ENCODE data around the gene SLCO3A1.

SLCO3A1 gene

DNA sequence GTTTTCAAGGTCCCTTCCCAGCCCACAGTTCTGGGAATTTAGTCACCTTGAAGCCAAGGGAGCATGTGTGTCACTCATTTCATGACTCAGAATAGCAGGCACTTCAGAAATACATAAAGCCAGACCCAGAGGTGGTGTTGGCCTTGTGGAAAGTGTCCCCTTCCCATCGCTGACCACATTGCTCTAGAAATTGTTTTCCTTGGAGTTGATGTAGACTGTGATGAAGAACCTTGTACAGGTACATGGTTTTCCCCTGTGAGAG is 158.8 kb downstream of the SLCO3A1 start:
- no peak overlapping the region for H3K4me3 ChIP-seq (ENCODE audit: low read length)
- DNase-seq (ENCODE audit: low read depth): no peak
- TF ChIP-seq, protein P1, sequence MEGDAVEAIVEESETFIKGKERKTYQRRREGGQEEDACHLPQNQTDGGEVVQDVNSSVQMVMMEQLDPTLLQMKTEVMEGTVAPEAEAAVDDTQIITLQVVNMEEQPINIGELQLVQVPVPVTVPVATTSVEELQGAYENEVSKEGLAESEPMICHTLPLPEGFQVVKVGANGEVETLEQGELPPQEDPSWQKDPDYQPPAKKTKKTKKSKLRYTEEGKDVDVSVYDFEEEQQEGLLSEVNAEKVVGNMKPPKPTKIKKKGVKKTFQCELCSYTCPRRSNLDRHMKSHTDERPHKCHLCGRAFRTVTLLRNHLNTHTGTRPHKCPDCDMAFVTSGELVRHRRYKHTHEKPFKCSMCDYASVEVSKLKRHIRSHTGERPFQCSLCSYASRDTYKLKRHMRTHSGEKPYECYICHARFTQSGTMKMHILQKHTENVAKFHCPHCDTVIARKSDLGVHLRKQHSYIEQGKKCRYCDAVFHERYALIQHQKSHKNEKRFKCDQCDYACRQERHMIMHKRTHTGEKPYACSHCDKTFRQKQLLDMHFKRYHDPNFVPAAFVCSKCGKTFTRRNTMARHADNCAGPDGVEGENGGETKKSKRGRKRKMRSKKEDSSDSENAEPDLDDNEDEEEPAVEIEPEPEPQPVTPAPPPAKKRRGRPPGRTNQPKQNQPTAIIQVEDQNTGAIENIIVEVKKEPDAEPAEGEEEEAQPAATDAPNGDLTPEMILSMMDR (conservative IDR thresholded peaks at IDR 0.05; ENCODE audit: low read depth, low read length): no peak

DNA sequence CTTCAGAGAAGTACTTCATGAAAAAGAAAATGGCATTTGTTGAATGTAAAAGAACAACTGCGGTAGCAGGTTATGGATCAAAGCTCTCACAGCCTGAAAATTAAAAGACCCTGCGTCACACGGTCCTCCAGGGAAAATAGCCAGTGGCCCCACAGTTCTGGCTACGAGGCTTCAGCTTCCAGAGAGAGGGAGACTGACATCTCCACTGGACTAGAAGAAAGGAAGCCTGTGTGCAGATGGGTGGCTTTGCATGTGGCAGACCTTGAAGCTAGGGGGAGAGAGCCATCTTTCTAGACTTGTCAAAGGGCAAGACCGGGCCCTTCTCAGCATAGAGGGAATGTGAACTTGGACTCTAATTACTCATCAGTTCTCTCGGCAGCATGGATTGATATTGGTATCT is 159.4 kb downstream of the SLCO3A1 start:
- no peak for DNase-seq (ENCODE audit: low read depth)
- TF ChIP-seq, protein P1 (conservative IDR thresholded peaks at IDR 0.05; ENCODE audit: low read depth, low read length): no peak
- no peak overlapping the region for H3K4me3 ChIP-seq (ENCODE audit: low read length)

DNA sequence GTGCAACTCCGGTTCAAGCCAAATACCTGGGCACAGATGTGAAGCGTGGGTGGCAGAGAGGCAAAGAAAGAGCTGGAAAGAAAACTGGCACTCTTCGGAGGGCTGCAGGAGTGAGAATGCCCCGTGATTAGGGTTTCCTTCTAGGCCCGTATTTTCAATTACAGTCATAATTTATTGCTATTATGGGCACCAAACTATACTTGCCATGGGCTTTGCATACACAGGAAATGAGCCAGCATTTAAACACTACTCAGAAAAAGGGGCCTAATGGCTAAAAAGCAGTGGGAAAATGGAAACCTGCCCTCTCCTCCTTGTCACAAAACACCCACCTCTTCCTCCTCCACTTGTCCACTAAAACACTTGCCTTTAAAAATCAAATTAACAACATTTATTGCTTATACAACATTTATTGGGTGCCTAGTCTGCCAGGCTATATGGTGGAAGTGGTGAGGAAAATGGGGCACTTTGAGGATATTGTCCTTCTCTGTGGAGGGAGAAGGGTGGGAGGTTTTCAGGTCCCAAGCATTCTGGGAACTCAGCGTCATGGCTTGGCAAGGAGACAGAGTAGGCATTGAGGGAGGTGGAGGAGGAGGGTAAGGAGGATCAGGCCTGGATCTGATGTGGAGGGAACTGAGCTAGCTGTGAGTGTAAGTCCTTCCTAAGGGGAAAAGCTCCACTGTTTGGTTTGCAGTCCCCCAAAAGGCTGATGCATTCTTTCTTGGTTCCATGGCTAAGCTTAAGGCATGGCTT is 160.9 kb downstream of the SLCO3A1 start:
- H3K4me3 ChIP-seq (ENCODE audit: low read length): no peak overlapping the region
- DNase-seq (ENCODE audit: low read depth): no peak
- TF ChIP-seq, protein P1 (conservative IDR thresholded peaks at IDR 0.05; ENCODE audit: low read depth, low read length): no peak

DNA sequence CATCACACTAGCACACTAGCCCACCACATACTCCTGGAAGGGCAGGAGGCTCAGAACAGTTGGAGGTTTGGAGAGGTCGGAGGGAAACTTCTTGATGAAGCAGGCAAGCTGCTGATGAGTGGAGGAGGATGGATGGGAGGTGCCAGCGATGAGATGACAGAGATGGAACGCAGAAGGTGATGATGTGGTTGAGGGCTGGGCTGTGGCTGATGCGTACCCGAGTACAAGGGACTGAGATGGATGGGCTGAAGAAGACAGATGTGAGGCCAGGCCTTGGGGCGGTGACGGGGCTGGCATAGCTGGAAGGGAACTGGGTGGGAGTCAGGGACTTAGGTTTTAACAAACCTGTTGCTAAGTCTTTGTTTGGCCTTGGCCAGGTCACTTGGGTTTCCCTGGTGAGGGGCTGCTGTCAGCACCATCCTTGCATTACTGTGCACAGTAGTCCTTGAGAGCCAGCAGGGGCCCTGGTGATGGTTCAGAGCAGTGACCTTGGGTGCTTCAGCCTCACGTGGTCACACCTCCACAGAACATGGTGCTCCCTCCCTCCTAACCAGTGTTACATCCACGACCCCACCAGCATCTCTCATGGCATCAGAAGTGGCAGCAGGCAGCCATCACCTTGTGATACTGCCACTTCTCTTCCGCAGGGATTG is 164.5 kb downstream of the SLCO3A1 start:
- TF ChIP-seq, protein P1 (conservative IDR thresholded peaks at IDR 0.05; ENCODE audit: low read depth, low read length): no peak
- no peak for DNase-seq (ENCODE audit: low read depth)
- no peak overlapping the region for H3K4me3 ChIP-seq (ENCODE audit: low read length)

DNA sequence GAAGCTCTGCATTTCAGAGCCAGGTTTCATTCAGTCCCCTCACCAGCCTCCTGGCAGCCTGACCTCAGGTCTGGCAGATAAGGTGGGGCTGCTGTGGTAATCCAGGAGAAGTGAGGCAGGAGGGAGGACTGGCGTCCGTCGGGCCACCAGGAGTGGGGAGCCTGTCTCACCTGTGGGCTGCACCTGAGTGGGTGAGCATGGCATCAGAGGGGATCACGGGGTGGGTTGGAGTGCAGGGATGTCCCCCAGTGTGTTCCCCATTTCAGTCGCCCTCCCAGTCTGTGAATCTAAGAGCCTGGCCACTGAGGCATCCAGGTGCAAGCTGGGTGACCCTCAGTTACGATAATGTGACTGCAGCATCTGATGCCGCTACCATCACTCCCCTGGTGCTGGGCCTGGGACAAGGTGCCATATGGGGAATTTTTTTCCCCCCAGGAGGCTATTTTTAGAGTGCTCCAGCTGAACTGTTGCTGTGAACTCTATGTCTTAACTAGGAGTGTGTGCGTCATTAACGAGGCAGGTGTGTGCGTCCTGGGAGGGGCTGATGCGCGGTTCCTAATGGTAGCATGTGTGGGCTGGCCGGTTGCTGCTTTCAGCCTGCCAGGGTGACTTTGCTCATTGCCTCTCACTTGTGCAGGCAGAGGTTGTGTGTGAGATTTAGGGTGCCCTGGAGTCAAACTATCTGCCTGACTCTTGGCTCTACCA is 165.2 kb downstream of the SLCO3A1 start:
- DNase-seq (ENCODE audit: low read depth): no peak
- H3K4me3 ChIP-seq (ENCODE audit: low read length): no peak overlapping the region
- TF ChIP-seq, protein P1 (conservative IDR thresholded peaks at IDR 0.05; ENCODE audit: low read depth, low read length): no peak

DNA sequence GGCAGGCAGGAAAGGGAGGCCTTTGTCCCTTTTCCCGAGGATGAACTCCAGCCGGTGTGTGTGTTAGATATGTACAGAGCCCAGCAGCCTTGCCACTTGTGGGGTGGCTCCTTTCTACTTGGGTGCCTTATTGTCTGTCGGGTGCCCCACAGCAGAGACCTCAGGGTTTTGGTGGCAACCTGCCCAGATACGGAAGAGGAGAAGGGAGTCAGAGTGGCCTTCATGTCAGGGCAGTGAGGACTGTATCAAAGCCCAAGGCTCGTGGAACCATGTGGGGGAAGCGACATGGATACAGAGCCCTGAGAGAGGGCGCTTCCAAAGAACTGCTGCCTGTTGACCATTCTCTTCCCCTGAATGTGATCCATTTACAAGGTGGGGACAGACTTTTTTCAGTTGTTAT is 166.2 kb downstream of the SLCO3A1 start:
- DNase-seq (ENCODE audit: low read depth): no peak
- H3K4me3 ChIP-seq (ENCODE audit: low read length): no peak overlapping the region

More for the DNA sequence above, 166.2 kb downstream of the SLCO3A1 start:
- TF ChIP-seq, protein P1 (conservative IDR thresholded peaks at IDR 0.05; ENCODE audit: low read depth, low read length): no peak

All from retinal pigment epithelial cell (primary cell).